Cardiac atrium fibroblast (primary cell): ENCODE data around the gene TUSC7. TPM values are rescaled to one million over a fixed set of nuclear protein-coding genes. Genes with fewer than 3 reads are reported as not detected.

Source experiments
- total RNA-seq: library from RNA; depleted of rRNA; stranded (reverse); fragments of >200 nt; gene quantifications from 2 replicates; pipeline ENCODE4 v1.2.3, GENCODE V29; 2015

TUSC7 gene
- not detected in 2 replicates for total RNA-seq

GRCh38 chr3:116709479-116709878, at the start of gene TUSC7:
TSS of gene TUSC7 (plus strand) at chr3:116709779.

